Kidney epithelial cell (primary cell): ENCODE results near the gene MICB. TPM values are rescaled to one million over a fixed set of nuclear protein-coding genes. Genes with fewer than 3 reads are reported as not detected.

Experiments
- DNase-seq: peaks from one replicate; pipeline ENCODE4 v3.0.0-alpha.2; 2010; ENCODE audit warnings: low read depth
- H3K27me3 ChIP-seq: 2 replicates; pipeline ENCODE4 v1.6.0; 2011; ENCODE audit warnings: low read length; ENCODE audit not compliant: control insufficient read depth, insufficient read depth
- H3K36me3 ChIP-seq: 2 replicates; pipeline ENCODE4 v1.5.1; 2011; ENCODE audit warnings: low read length; ENCODE audit not compliant: control insufficient read depth, insufficient read depth
- H3K4me3 ChIP-seq: 2 replicates; pipeline ENCODE4 v1.5.1; 2011; ENCODE audit warnings: low read depth, mild to moderate bottlenecking, control low read depth, low read length
- CTCF ChIP-seq: IDR thresholded peaks from 2 replicates; pipeline ENCODE4 v1.5.1; 2011; ENCODE audit warnings: mild to moderate bottlenecking, moderate library complexity, low read length, control low read depth, inconsistent platforms; ENCODE audit not compliant: insufficient read depth, poor library complexity, severe bottlenecking
- total RNA-seq: library from RNA; depleted of rRNA; stranded (reverse); fragments of >200 nt; gene quantifications from 2 replicates; pipeline ENCODE4 v1.2.3, GENCODE V29; 2015

MICB gene
- total RNA-seq, 1 donor from 2014 or later, result 8.1 TPM

DNA sequence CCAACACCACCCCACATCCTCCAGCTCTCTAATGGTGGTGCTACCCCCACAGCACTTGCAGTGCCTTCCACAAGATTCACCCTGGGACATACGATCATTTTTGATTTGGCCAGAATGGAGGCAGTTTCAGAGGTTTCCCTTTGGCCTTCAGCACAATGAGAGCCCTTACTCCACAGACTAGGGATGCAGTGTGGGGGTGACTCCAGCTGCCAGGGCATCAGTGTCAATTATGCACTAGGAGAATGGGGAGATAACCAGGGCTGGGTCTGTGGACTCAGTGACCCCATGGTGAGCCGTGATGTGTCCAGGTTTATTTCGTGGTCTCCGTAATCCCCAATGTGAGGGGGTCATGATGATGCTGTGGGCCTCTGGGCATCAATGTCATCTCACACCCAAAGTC is 31.5 kb upstream of the MICB start:
- no peak for TF ChIP-seq CTCF
- no peak for DNase-seq
- Histone ChIP-seq H3K27me3 (peaks cover 2% of the 10 kb centered on the region), H3K4me3 (no peak overlapping the region), H3K36me3 (no peaks in the 10 kb centered on the region)

DNA sequence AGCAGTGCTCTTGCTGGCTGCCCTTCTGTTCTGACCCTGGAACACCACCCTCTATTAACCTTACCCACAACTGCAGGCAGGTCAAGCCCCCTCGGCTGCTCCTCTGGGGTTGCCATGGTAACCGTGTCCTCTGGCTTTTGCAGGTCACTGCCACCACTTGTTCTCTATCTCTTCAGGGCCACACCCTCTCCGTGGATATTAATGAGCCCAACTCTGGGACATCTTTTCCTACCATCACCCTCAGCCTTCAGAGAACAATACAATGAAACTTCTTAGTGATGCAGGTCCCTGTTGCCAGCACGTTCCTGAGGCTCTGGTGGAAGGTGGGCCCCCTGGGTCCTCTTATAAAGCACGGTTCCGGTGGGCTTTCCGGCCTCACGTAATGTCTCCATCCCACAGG is 30.8 kb upstream of the MICB start:
- no peak for TF ChIP-seq CTCF
- Histone ChIP-seq H3K36me3 (no peaks in the 10 kb centered on the region), H3K4me3 (no peak overlapping the region), H3K27me3 (peaks cover 2% of the 10 kb centered on the region)
- DNase-seq, result no peak

GRCh38 chr6:31468311-31468710 is 29.6 kb upstream of the MICB start:
- TF ChIP-seq CTCF, result no peak
- Histone ChIP-seq H3K27me3 (peaks cover 2% of the 10 kb centered on the region), H3K36me3 (no peaks in the 10 kb centered on the region), H3K4me3 (no peak overlapping the region)
- DNase-seq, result no peak

DNA sequence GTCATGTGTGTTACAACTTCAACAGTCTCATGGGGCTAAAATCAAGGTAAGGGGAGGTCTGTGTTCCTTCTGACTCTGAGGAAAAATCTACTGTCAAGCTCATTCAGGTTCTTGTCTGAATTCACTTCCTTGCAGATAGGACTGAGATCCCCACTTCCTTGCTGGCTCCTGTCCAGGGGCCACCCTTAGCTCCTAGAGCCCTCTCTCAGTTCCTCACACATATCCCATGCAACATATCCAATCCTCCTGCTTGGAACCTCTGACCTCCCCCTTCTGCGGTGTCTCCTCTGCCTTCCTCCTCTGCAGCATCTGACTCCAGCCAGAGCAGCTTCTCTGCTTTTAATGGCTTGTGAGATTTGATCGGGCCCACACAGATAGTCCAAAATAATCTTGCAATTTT is 27.1 kb upstream of the MICB start:
- no peak for TF ChIP-seq CTCF
- no peak for DNase-seq
- Histone ChIP-seq H3K4me3 (no peak overlapping the region), H3K27me3 (peaks cover 2% of the 10 kb centered on the region), H3K36me3 (no peaks in the 10 kb centered on the region)

DNA sequence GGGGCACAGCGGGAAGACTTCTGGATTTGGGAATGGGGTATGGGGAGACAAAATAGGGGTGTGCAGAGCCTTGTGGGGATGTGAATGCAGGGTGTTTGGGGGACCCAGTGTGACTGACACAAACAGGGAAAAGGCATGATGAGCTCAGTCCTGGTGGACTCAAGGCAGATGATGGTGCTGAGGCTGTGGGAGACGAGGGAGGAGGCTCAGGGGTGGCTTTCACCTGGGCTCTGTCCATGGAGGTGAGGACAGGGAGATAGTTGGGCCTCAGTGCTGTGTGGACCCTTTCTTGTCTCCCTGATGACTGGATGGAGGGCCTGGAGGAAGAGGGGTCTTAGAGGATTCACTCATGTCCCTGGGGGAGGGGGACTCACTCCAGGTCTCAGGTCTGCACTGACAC is 26.2 kb upstream of the MICB start:
- Histone ChIP-seq H3K27me3 (peaks cover 2% of the 10 kb centered on the region), H3K4me3 (no peak overlapping the region), H3K36me3 (no peaks in the 10 kb centered on the region)
- DNase-seq, result no peak
- TF ChIP-seq CTCF, result no peak

DNA sequence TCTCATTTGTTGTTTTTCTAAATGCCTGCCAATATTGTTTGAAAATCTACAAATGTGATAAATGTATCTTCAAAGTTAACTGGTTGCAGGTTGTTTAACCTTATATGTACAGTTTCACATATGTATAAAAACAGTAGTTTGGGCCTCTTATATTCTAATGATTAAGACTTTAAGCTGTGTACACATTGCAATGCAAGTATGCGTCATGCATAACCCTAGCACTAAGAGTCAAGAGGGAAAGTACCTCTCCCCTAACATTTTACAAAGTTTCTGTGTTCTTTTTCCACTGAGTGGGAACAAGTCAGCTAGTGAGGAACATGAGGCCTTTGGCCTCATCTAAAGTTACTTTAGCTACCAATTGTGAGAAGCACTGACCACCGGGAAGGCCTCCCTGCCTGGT is 25.7 kb upstream of the MICB start:
- TF ChIP-seq CTCF, result no peak
- Histone ChIP-seq H3K27me3 (peaks cover 2% of the 10 kb centered on the region), H3K4me3 (no peak overlapping the region), H3K36me3 (no peaks in the 10 kb centered on the region)
- DNase-seq, result no peak
